CD4-positive, CD25-positive, alpha-beta regulatory T cell (primary cell): ENCODE measurements around the gene TMED1. TPM values are rescaled to one million over a fixed set of nuclear protein-coding genes. Genes with fewer than 3 reads are reported as not detected.

Experiments
- ATAC-seq, 2 donors: fragments of 150-1000 bp; cut with Tn5 transposase; one replicate each; pipeline ENCODE4 v1.10.0; 2021; ENCODE audit warnings: low read depth in 2 of 2, moderate number of reproducible peaks in 2 of 2, moderate library complexity in 1 of 2
- DNase-seq, 3 donors: peaks; one replicate each; pipeline versions ENCODE4 v3.0.0 to v3.0.0-alpha.2; 2012 to 2022; ENCODE audit warnings: mixed read lengths in 1 of 3
- H3K27ac ChIP-seq: one replicate; pipeline ENCODE4 v1.7.0; 2013; ENCODE audit warnings: mild to moderate bottlenecking, low read length; ENCODE audit not compliant: insufficient read depth, poor library complexity, severe bottlenecking
- H3K27me3 ChIP-seq: one replicate; pipeline ENCODE4 v1.7.0; 2013; ENCODE audit warnings: low read length; ENCODE audit not compliant: control insufficient read depth, insufficient read depth
- H3K36me3 ChIP-seq: one replicate; pipeline ENCODE4 v1.7.0; 2013; ENCODE audit warnings: mild to moderate bottlenecking, low read length, moderate library complexity; ENCODE audit not compliant: control insufficient read depth, insufficient read depth
- H3K4me1 ChIP-seq: 2 replicates; pipeline ENCODE4 v1.7.0; 2013; ENCODE audit warnings: mild to moderate bottlenecking, low read length; ENCODE audit not compliant: insufficient read depth, control insufficient read depth, poor library complexity, severe bottlenecking
- H3K4me3 ChIP-seq: one replicate; pipeline ENCODE4 v1.7.0; 2013; ENCODE audit warnings: low read depth, mild to moderate bottlenecking, low read length, moderate library complexity
- H3K9me3 ChIP-seq, 2 experiments: 1 replicate in 1 of 2; 2 replicates in 1 of 2; pipeline ENCODE4 v1.7.0; 2013; ENCODE audit warnings: low read length in 2 of 2, mild to moderate bottlenecking in 1 of 2, moderate library complexity in 1 of 2; ENCODE audit not compliant: control insufficient read depth in 2 of 2
- H3K27ac Mint-ChIP-seq, 3 donors: one replicate each; pipeline ENCODE4 v1.8.0; 2020 to 2022; ENCODE audit warnings: mild to moderate bottlenecking in 3 of 3, mixed read lengths in 3 of 3, moderate library complexity in 2 of 3
- H3K27me3 Mint-ChIP-seq: one replicate; pipeline ENCODE4 v1.8.0; 2022; ENCODE audit warnings: mild to moderate bottlenecking, mixed read lengths
- H3K36me3 Mint-ChIP-seq: one replicate; pipeline ENCODE4 v1.8.0; 2020; ENCODE audit warnings: mixed read lengths
- H3K4me1 Mint-ChIP-seq, 4 donors: one replicate each; pipeline ENCODE4 v1.8.0; 2020 to 2022; ENCODE audit warnings: mixed read lengths in 4 of 4, mild to moderate bottlenecking in 1 of 4
- H3K4me3 Mint-ChIP-seq, 4 donors: one replicate each; pipeline ENCODE4 v1.8.0; 2020 to 2022; ENCODE audit warnings: mild to moderate bottlenecking in 4 of 4, mixed read lengths in 4 of 4, moderate library complexity in 3 of 4
- H3K9me3 Mint-ChIP-seq, 7 donors: one replicate each; pipeline ENCODE4 v1.8.0; 2020 to 2022; ENCODE audit warnings: mixed read lengths in 7 of 7, mild to moderate bottlenecking in 3 of 7, moderate library complexity in 2 of 7
- polyA plus RNA-seq, 4 donors: library from polyadenylated mRNA; unstranded; fragments of 300-500 nt; fragmentation: Illumina TruSeq; gene quantifications; one replicate each; pipeline ENCODE4 v1.2.3, GENCODE V29; 2021
- total RNA-seq: library from RNA; stranded (reverse); gene quantifications from one replicate; pipeline ENCODE4 v1.2.3, GENCODE V29; 2022

The TMED1 gene
- total and polyA plus RNA-seq, 5 donors from 2014 or later, result 10.2 to 30.3 (median 26.9) TPM

DNA sequence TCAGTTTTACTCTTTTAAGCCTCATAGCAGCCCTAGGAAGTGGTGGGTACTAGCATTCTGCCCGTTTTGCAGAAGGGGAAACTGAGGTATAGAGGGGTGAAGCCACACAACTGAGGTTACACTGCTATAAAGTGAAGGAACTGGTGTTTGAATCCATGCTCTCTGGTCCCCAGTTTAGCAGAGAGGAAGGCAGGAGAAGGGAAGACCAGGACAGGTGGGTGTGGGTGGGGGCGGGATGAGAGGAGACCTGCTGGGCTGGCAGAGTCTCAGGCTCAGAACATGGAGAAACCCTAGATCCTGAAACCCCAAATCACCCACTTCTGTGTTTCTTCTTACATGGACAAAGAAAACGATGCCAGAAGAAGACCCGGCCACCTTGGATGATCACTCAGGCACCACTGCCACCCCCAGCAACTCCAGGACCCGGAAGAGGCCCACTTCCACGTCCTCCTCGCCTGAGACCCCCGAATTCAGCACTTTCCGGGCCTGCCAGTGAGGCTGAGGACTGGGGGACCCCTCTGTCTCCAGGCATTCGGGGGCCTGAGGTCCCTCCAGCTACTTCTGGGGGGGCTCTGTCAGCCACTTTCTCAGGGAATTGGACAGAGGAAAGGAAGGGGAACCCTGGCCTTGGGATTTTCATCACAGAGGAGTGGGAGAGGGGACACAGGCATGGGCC lies 33.0 kb upstream of the TMED1 start:
- Histone ChIP-seq H3K27me3 (no peaks in the 10 kb centered on the region), H3K4me1 (peaks cover 24% of the 10 kb centered on the region), H3K27ac (no peak overlapping the region), H3K9me3 (no peaks in the 10 kb centered on the region), H3K36me3 (no peaks in the 10 kb centered on the region), H3K4me3 (no peak overlapping the region)
- Mint-ChIP-seq H3K4me3 (peak overlapping the region in 2 of 4 donors; percentile 56 to 65), H3K4me1 (peaks cover 8 to 42% (median 26%) of the 10 kb centered on the region in 4 donors), H3K27me3 (peaks cover 5% of the 10 kb centered on the region), H3K36me3 (no peaks in the 10 kb centered on the region), H3K9me3 (no peaks in the 10 kb centered on the region), H3K27ac (peak overlapping the region in 1 of 3 donors; percentile 73)
- DNase-seq (no peak), ATAC-seq (no peak)

DNA sequence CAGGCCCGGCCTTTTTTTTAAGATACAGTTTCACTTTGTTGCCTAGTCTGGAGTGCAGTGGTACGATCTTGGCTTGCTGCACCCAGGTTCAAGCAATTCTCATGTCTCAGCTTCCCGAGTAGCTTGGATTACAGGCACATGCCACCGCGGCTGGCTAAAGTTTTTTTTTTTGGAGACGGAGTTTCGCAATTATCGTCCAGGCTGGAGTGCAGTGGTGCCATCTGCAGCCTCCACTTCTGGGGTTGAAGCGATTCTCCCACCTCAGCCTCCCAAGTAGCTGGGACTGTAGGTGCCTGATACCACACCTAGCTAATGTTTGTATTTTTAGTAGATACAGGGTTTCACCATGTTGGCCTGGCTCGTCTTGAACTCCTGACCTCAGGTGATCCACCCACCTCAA lies 30.5 kb upstream of the TMED1 start:
- H3K27ac Mint-ChIP-seq, result no peak overlapping the region
- Histone ChIP-seq H3K4me3 (no peak overlapping the region), H3K27ac (no peak overlapping the region), H3K27me3 (no peaks in the 10 kb centered on the region), H3K4me1 (peaks cover 12% of the 10 kb centered on the region), H3K36me3 (no peaks in the 10 kb centered on the region), H3K9me3 (no peaks in the 10 kb centered on the region)
- H3K36me3 Mint-ChIP-seq, result no peaks in the 10 kb centered on the region
- no peaks in the 10 kb centered on the region for H3K9me3 Mint-ChIP-seq
- H3K4me1 Mint-ChIP-seq, result peaks cover 6 to 36% (median 16%) of the 10 kb centered on the region in 4 donors
- H3K4me3 Mint-ChIP-seq, result no peak overlapping the region
- ATAC-seq (no peak), DNase-seq (no peak)
- H3K27me3 Mint-ChIP-seq, result no peaks in the 10 kb centered on the region

DNA sequence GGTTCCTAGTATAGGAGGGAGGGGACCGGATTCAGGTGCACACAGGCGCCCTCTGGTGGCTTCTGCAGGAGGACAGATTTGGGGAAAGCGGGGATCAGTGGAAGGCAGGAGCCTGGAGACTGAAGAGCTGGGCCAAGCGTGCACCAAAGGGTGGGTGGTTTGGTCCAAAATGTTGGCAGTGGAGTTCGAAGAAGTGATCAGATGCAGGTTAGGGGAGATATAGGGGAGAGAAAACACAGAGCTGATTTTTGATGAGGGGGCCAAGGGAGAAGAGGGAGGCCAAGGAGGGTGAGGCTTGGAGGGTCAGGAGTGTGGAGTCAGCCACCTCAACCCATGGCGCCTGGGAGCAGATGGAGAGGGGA lies 28.5 kb upstream of the TMED1 start:
- Histone ChIP-seq H3K4me3 (no peak overlapping the region), H3K4me1 (peaks cover 7% of the 10 kb centered on the region), H3K27me3 (no peaks in the 10 kb centered on the region), H3K27ac (no peak overlapping the region), H3K9me3 (no peaks in the 10 kb centered on the region), H3K36me3 (no peaks in the 10 kb centered on the region)
- Mint-ChIP-seq H3K27ac (peak overlapping the region in 2 of 3 donors; percentile 15 to 36), H3K36me3 (no peaks in the 10 kb centered on the region), H3K9me3 (no peaks in the 10 kb centered on the region), H3K4me3 (peak overlapping the region in 3 of 4 donors; percentile 1 to 78 (median 40)), H3K27me3 (no peaks in the 10 kb centered on the region), H3K4me1 (peaks cover 6 to 27% (median 16%) of the 10 kb centered on the region in 4 donors)
- ATAC-seq, result peak; percentile 61 to 72
- peak; percentile 68 to 79 (median 69) for DNase-seq

DNA sequence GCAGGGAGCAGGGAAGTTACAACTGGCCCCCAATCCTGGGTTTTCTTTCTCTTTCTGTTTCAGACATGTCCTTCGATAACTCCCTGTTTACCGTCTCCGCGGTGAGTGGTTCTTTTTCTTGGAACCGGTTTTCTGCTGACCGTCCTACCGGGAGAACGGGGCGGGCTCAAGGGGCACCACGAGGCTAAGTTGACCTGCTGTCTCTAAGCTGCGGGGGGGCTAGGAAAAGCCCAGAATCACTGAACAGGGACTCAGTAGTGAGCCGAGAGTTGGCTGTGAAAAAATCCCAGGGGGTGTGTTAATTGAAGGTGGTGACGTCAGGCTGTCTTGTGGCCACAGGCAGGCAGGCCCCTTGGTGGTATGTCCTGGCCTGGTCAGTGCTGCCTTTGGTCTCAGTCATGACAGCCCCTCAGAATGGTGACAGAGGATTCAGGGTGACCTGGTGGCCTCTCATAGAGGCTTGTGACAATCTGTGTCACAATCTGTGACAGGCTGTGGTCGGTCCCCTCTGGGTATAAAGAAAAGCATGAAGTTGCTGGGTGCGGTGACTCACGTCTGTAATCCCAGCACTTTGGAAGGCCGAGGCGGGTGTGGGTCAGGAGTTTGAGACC lies 27.2 kb upstream of the TMED1 start:
- Histone ChIP-seq H3K27me3 (no peaks in the 10 kb centered on the region), H3K4me1 (peaks cover 7% of the 10 kb centered on the region), H3K27ac (no peak overlapping the region), H3K4me3 (no peak overlapping the region), H3K36me3 (no peaks in the 10 kb centered on the region), H3K9me3 (no peaks in the 10 kb centered on the region)
- ATAC-seq (no peak), DNase-seq (no peak)
- Mint-ChIP-seq H3K27me3 (no peaks in the 10 kb centered on the region), H3K9me3 (no peaks in the 10 kb centered on the region), H3K36me3 (no peaks in the 10 kb centered on the region), H3K4me3 (no peak overlapping the region), H3K4me1 (peaks cover 6 to 23% (median 12%) of the 10 kb centered on the region in 4 donors), H3K27ac (peak overlapping the region in 1 of 3 donors; percentile 62)

DNA sequence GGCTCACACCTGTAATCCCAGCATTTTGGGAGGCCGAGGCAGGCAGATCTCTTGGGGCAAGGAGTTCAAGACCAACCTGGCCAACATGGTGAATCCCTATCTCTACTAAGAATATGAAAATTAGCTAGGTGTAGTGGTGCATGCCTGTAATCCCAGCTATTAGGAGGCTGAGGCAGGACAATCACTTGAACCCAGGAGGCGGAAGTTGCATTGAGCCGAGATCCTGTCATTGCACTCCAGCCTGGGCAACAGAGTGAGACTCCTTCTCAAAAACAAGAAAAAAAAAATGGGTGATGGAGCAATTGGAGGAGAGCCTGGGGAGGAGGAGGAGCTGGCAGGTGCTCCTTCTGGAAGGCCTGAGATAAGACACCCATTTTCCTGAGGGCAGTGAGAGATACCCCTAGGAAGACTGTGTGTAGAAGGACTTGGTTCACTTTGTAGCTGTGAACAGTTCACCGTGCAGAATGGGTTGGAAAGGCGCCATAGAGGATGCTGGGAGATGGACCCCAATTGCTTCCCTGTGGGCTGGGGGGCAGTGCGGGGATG lies 26.6 kb upstream of the TMED1 start:
- Mint-ChIP-seq H3K27ac (peak overlapping the region in 1 of 3 donors; percentile 17), H3K27me3 (no peaks in the 10 kb centered on the region)
- H3K36me3 ChIP-seq, result no peaks in the 10 kb centered on the region

DNA sequence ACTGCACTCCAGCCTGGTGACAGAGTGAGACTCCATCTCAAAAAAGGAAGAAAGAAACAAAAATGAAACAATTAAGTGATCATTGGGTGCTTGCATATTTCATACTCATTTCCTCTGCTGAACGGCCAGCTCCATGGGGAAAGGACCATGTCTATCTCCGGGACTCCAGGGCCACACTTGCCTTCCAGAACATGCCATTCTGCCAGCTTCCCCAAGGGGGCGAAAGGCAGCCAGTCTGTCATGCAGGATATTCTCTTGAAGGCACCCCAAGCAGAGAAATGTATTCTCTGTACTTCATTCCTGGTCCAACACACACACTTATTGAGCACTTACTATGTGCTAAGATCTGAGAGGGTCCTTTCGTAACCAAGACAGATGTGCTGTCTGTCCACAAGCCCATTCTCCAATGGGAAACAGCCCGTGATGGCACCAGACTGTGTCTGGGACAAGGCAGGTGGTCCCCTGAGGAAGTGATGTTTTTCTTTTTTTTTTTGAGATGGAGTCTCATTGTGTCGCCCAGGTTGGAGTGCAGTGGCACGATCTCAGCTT lies 25.2 kb upstream of the TMED1 start:
- no peaks in the 10 kb centered on the region for H3K27me3 ChIP-seq
- no peak overlapping the region for H3K4me3 Mint-ChIP-seq
- H3K36me3 ChIP-seq, result no peaks in the 10 kb centered on the region
- H3K36me3 Mint-ChIP-seq, result no peaks in the 10 kb centered on the region
- H3K4me1 Mint-ChIP-seq, result peaks cover 5 to 16% (median 7%) of the 10 kb centered on the region in 4 donors
- no peaks in the 10 kb centered on the region for H3K27me3 Mint-ChIP-seq
- no peak overlapping the region for H3K4me3 ChIP-seq
- peaks cover 7% of the 10 kb centered on the region for H3K4me1 ChIP-seq
- H3K9me3 ChIP-seq, result no peaks in the 10 kb centered on the region
- peak in 2 of 3 donors; percentile 17 to 50 for DNase-seq
- H3K9me3 Mint-ChIP-seq, result no peaks in the 10 kb centered on the region
- H3K27ac Mint-ChIP-seq, result no peak overlapping the region
- peak in 1 of 2 donors; percentile 49 for ATAC-seq
- no peak overlapping the region for H3K27ac ChIP-seq

More for the DNA sequence above, 26.6 kb upstream of the TMED1 start:
- H3K27ac ChIP-seq, result no peak overlapping the region
- no peaks in the 10 kb centered on the region for H3K27me3 ChIP-seq
- H3K9me3 ChIP-seq, result no peaks in the 10 kb centered on the region
- Mint-ChIP-seq H3K9me3 (no peaks in the 10 kb centered on the region), H3K4me1 (peaks cover 5 to 18% (median 7%) of the 10 kb centered on the region in 4 donors), H3K4me3 (no peak overlapping the region), H3K36me3 (no peaks in the 10 kb centered on the region)
- H3K4me3 ChIP-seq, result no peak overlapping the region
- DNase-seq (no peak), ATAC-seq (no peak)
- peaks cover 7% of the 10 kb centered on the region for H3K4me1 ChIP-seq

DNA sequence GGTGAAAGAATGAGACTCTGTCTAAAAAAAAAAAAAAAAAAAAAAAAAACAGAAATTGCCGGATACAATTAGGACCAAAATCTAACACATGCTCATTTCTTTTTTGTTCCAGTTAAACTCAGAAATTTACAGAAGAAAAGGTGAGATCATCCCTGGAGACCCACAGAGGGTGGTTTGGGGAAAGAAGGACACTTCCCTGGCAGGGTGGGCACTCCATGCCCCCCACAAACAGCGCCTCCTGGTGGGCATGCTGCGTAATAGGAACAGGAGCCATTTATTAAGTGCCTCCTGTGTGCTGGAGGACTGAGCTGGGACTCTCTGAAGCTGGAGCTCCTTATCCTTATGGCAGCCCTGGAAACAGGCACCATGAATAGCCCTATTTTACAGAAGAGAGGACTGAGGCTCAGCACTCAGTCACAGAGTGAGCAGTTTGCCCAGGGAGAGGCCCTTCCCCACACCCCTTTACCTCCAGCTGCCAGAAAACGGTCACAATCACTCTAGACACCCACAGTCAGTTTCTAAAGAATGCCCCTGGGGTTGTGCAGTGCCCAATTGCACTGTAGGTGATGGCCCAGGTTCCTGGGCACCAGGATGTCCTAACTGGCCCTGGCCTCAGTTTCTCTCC lies 22.3 kb upstream of the TMED1 start:
- Histone ChIP-seq H3K4me3 (no peak overlapping the region), H3K4me1 (no peaks in the 10 kb centered on the region), H3K9me3 (no peaks in the 10 kb centered on the region), H3K36me3 (no peaks in the 10 kb centered on the region), H3K27me3 (no peaks in the 10 kb centered on the region), H3K27ac (no peak overlapping the region)
- no peaks in the 10 kb centered on the region for H3K9me3 Mint-ChIP-seq
- peak in 1 of 3 donors; percentile 34 for DNase-seq
- H3K4me3 Mint-ChIP-seq, result no peak overlapping the region
- ATAC-seq, result peak in 1 of 2 donors; percentile 16
- H3K4me1 Mint-ChIP-seq, result peaks cover 0 to 4% (median 0%) of the 10 kb centered on the region in 4 donors
- H3K27me3 Mint-ChIP-seq, result no peaks in the 10 kb centered on the region
- no peaks in the 10 kb centered on the region for H3K36me3 Mint-ChIP-seq
- H3K27ac Mint-ChIP-seq, result peak overlapping the region in 2 of 3 donors; percentile 3 to 84
